Activated CD4-positive, alpha-beta T cell treated with anti-CD3 and anti-CD28 coated beads for 4 hours (primary cell): Measurements from ENCODE around the gene C1GALT1.
"Not testable (repeated sequence)": the region's sequence is repeated elsewhere in the genome, so short reads cannot be mapped to it uniquely, and the experiment has no call there.

ENCODE experiments used
- DNase-seq, 2 donors: peaks; one replicate each; pipeline ENCODE4 v3.0.0-alpha.2; 2020

C1GALT1 gene

GRCh38 chr7:7242899-7243298 lies 60.6 kb downstream of the C1GALT1 start:
- no peak for DNase-seq

GRCh38 chr7:7245233-7245632 lies 62.9 kb downstream of the C1GALT1 start:
- not testable (repeated sequence) for DNase-seq

- no peak for DNase-seq
These were observed 63.9 kb downstream of the C1GALT1 start for GRCh38 chr7:7246223-7246622.

GRCh38 chr7:7247658-7248057 lies 65.3 kb downstream of the C1GALT1 start:
- DNase-seq = no peak

- no peak for DNase-seq
These were observed 67.5 kb downstream of the C1GALT1 start for GRCh38 chr7:7249814-7250213.

GRCh38 chr7:7251742-7252141 lies 69.4 kb downstream of the C1GALT1 start:
- no peak for DNase-seq

- no peak for DNase-seq
These were observed 72.0 kb downstream of the C1GALT1 start for GRCh38 chr7:7254319-7254718.

- DNase-seq = no peak
These were observed 72.6 kb downstream of the C1GALT1 start for GRCh38 chr7:7254908-7255307.

- no peak for DNase-seq
These were observed 74.5 kb downstream of the C1GALT1 start for GRCh38 chr7:7256731-7257274.

- no peak for DNase-seq
These were observed 75.8 kb downstream of the C1GALT1 start for GRCh38 chr7:7257899-7258692.

GRCh38 chr7:7261863-7262262 lies 79.5 kb downstream of the C1GALT1 start:
- no peak for DNase-seq

- no peak for DNase-seq
These were observed 81.2 kb downstream of the C1GALT1 start for GRCh38 chr7:7263297-7264230.

GRCh38 chr7:7264306-7265040 lies 82.1 kb downstream of the C1GALT1 start:
- no peak for DNase-seq

- no peak for DNase-seq
These were observed 83.0 kb downstream of the C1GALT1 start for GRCh38 chr7:7265081-7266075.

- no peak for DNase-seq
These were observed 84.0 kb downstream of the C1GALT1 start for GRCh38 chr7:7266257-7266881.

GRCh38 chr7:7271094-7271874 lies 88.9 kb downstream of the C1GALT1 start:
- DNase-seq = no peak

GRCh38 chr7:7272294-7272693 lies 90.0 kb downstream of the C1GALT1 start:
- no peak for DNase-seq

- DNase-seq = no peak
These were observed 92.4 kb downstream of the C1GALT1 start for GRCh38 chr7:7274782-7275181.

GRCh38 chr7:7276161-7276560 lies 93.8 kb downstream of the C1GALT1 start:
- DNase-seq = no peak

GRCh38 chr7:7290429-7291122 lies 108.2 kb downstream of the C1GALT1 start:
- no peak for DNase-seq
